Tibial nerve (tissue), 4 donors: Measurements from ENCODE around the gene ABCC4. TPM values are rescaled to one million over a fixed set of nuclear protein-coding genes. Genes with fewer than 3 reads are reported as not detected.
"Not testable (repeated sequence)": the region's sequence is repeated elsewhere in the genome, so short reads cannot be mapped to it uniquely, and the experiment has no call there.

Experiments used
- DNase-seq, 2 donors: peaks; one replicate each; pipeline ENCODE4 v3.0.0-alpha.2; 2019; ENCODE audit warnings: low spot score in 2 of 2
- H3K27ac ChIP-seq, 4 donors: fragments of 200-600 bp; sonication (generic) in 3 of 4; one replicate each; pipeline ENCODE4 v1.5.1; 2017 to 2019; ENCODE audit warnings: mild to moderate bottlenecking in 1 of 4
- H3K27me3 ChIP-seq, 2 donors: fragments of 200-600 bp; sonication (generic) in 1 of 2; one replicate each; pipeline versions ENCODE4 v1.5.1 to v1.6.0; 2017 to 2019
- H3K36me3 ChIP-seq, 3 donors: fragments of 200-600 bp; sonication (generic); one replicate each; pipeline ENCODE4 v1.5.1; 2018 to 2019
- H3K4me1 ChIP-seq, 4 donors: fragments of 200-600 bp; sonication (generic) in 3 of 4; one replicate each; pipeline ENCODE4 v1.5.1; 2017 to 2019
- H3K4me3 ChIP-seq, 4 donors: fragments of 200-600 bp; sonication (generic) in 3 of 4; one replicate each; pipeline ENCODE4 v1.5.1; 2017 to 2019; ENCODE audit warnings: mild to moderate bottlenecking in 1 of 4, moderate library complexity in 1 of 4
- H3K9me3 ChIP-seq, 4 donors: fragments of 200-600 bp; sonication (generic) in 3 of 4; one replicate each; pipeline ENCODE4 v1.5.1; 2017 to 2019
- EP300 ChIP-seq, 2 donors: sonication (generic); formaldehyde crosslinking; IDR thresholded peaks; one replicate each; pipeline ENCODE4 v1.6.1; 2017; ENCODE audit warnings: antibody characterized with exemption in 2 of 2, mild to moderate bottlenecking in 1 of 2
- POLR2A ChIP-seq, 2 donors: fragments of 450-650 bp; IDR thresholded peaks; one replicate each; pipeline ENCODE4 v1.6.1; 2017; ENCODE audit warnings: antibody characterized with exemption in 2 of 2, mild to moderate bottlenecking in 2 of 2, moderate library complexity in 2 of 2
- WGBS, 2 donors: methylation state at CpG; one replicate each; pipeline ENCODE4 v1.1.5; 2018; 5-methylcytosine and 5-hydroxymethylcytosine counted together
- total RNA-seq, 4 donors: library from RNA; depleted of rRNA; stranded (reverse); fragments of >200 nt; gene quantifications; one replicate each; pipeline ENCODE4 v1.1.0, GENCODE V29; 2016
- TF ChIP-seq, protein P1 (sequence below), 5 experiments: fragments of 200-600 bp in 3 of 5; fragments of 450-650 bp in 2 of 5; sonication (generic) in 3 of 5; IDR thresholded peaks; one replicate each; pipeline ENCODE4 v1.5.1; 2016 to 2019; ENCODE audit warnings: antibody characterized with exemption in 5 of 5, mild to moderate bottlenecking in 3 of 5, moderate library complexity in 2 of 5

The ABCC4 gene
- total RNA-seq, 4 donors from 2014 or later, result 5.7 to 20.1 (median 9.3) TPM

DNA sequence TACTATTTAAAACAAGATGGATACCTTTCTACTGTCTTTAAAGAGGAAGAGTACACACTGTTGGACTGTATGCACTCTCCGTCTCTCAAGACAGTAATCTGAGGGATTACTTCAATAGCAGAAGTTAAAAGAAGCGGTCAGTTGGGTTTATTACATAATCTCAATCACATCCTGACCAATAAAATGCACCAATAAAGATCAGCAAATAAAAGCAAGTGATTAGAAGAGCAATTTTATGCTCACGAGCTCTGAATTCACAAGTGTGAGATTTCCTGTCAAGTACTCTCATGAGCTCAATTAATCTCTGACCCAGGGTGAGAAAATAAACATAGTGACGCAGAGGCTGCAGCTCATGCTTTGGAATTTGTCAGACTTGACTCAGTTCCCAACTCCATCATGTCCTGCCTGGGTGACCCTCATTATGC is 12.2 kb downstream of the ABCC4 start:
- DNase-seq, result no peak
- no peak overlapping the region for H3K4me3 ChIP-seq
- H3K27me3 ChIP-seq, result no peaks in the 10 kb centered on the region
- TF ChIP-seq EP300 (IDR thresholded peaks at IDR 0.05) (no peak), POLR2A (IDR thresholded peaks at IDR 0.05) (no peak)
- TF ChIP-seq, protein P1, sequence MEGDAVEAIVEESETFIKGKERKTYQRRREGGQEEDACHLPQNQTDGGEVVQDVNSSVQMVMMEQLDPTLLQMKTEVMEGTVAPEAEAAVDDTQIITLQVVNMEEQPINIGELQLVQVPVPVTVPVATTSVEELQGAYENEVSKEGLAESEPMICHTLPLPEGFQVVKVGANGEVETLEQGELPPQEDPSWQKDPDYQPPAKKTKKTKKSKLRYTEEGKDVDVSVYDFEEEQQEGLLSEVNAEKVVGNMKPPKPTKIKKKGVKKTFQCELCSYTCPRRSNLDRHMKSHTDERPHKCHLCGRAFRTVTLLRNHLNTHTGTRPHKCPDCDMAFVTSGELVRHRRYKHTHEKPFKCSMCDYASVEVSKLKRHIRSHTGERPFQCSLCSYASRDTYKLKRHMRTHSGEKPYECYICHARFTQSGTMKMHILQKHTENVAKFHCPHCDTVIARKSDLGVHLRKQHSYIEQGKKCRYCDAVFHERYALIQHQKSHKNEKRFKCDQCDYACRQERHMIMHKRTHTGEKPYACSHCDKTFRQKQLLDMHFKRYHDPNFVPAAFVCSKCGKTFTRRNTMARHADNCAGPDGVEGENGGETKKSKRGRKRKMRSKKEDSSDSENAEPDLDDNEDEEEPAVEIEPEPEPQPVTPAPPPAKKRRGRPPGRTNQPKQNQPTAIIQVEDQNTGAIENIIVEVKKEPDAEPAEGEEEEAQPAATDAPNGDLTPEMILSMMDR (IDR thresholded peaks at IDR 0.05), result no peak
- no peaks in the 10 kb centered on the region for H3K9me3 ChIP-seq
- no peaks in the 10 kb centered on the region for H3K36me3 ChIP-seq
- H3K4me1 ChIP-seq, result peaks cover 0 to 5% (median 0%) of the 10 kb centered on the region in 4 donors
- 58 to 66% methylated on average over 4 of the region's 4 CpGs for WGBS, 2 donors
- H3K27ac ChIP-seq, result no peak overlapping the region

DNA sequence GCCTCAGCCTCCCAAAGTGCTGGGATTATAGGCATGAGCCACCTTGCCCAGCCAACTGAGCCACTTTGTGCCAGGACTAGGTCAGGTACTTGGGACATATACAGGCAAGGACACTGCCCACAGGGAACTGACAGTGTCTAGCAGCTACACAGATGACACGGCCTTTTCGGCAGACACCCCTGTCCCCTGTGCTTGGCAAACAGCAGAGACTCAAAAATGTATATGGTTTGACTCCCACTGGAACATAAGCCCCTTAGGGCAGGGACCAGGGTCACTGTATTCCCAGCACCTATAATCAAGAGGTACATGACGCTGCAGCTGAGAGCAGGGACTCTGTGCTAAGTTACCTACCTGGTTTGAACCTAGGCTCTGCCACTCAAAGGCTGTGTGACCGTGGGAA is 16.8 kb downstream of the ABCC4 start:
- Histone ChIP-seq H3K27me3 (no peaks in the 10 kb centered on the region), H3K4me1 (peaks cover 0 to 9% (median 0%) of the 10 kb centered on the region in 4 donors), H3K36me3 (no peaks in the 10 kb centered on the region), H3K4me3 (no peak overlapping the region), H3K9me3 (no peaks in the 10 kb centered on the region), H3K27ac (no peak overlapping the region)
- no peak for TF ChIP-seq EP300 (IDR thresholded peaks at IDR 0.05)
- TF ChIP-seq, protein P1 (IDR thresholded peaks at IDR 0.05), result no peak
- no peak for TF ChIP-seq POLR2A (IDR thresholded peaks at IDR 0.05)
- 96 to 98% methylated on average over 3 to 4 of the region's 4 CpGs for WGBS, 2 donors
- no peak for DNase-seq

DNA sequence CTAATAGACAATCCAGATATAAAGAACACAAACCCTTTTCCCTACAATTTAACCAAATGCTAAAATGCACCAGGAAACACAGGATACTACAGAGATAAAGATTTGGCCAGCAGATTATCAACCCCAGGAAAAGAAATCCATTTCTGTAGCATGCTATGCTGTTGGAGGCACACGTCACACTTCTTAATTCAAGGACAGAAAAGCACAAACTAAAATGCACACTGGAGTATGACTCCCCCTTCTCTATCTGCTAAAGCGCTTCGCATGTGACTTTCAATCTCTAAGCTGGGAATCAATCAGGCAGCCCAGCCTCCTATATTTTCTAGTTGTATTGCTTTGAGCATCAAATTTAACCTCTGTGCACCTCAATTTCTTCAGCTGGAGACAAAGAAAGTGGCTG is 22.2 kb downstream of the ABCC4 start:
- WGBS, 2 donors, result 95 to 96% methylated on average over 3 of the region's 3 CpGs
- H3K4me3 ChIP-seq, result no peak overlapping the region
- H3K4me1 ChIP-seq, result peaks cover 0 to 4% (median 0%) of the 10 kb centered on the region in 4 donors
- TF ChIP-seq, protein P1 (IDR thresholded peaks at IDR 0.05), result no peak
- TF ChIP-seq EP300 (IDR thresholded peaks at IDR 0.05), result no peak
- no peak for TF ChIP-seq POLR2A (IDR thresholded peaks at IDR 0.05)
- no peaks in the 10 kb centered on the region for H3K36me3 ChIP-seq
- no peaks in the 10 kb centered on the region for H3K9me3 ChIP-seq
- H3K27me3 ChIP-seq, result no peaks in the 10 kb centered on the region
- DNase-seq, result no peak
- no peak overlapping the region for H3K27ac ChIP-seq

DNA sequence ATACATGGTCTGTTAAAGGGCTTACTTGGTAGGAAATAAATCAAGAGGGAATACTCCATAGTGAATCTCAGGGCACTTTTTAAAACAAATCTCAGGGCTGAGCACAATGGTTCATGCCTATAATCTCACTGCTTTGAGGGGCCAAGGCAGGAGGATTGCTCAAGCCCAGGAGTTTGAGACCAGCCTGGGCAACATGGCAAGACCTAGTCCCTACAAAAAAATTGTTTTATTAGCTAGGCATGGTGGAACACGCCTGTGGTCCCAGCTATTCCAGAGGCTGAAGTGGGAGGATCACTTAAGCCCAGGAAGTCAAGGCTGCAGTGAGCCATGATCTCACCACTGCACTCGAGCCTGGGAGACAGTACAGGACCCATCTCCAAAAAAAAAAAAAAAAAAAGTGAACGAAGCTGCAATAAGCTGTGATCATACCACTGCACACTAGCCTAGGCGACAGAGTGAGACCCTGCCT is 25.2 kb downstream of the ABCC4 start:
- no peak overlapping the region for H3K4me3 ChIP-seq
- H3K9me3 ChIP-seq, result no peaks in the 10 kb centered on the region
- H3K36me3 ChIP-seq, result no peaks in the 10 kb centered on the region
- WGBS, 2 donors, result 85 to 88% methylated on average over 4 of the region's 4 CpGs
- DNase-seq, result no peak
- H3K27ac ChIP-seq, result no peak overlapping the region
- TF ChIP-seq POLR2A (IDR thresholded peaks at IDR 0.05) (no peak), EP300 (IDR thresholded peaks at IDR 0.05) (no peak)
- TF ChIP-seq, protein P1 (IDR thresholded peaks at IDR 0.05), result no peak
- peaks cover 0 to 14% (median 3%) of the 10 kb centered on the region in 4 donors for H3K4me1 ChIP-seq
- H3K27me3 ChIP-seq, result no peaks in the 10 kb centered on the region

DNA sequence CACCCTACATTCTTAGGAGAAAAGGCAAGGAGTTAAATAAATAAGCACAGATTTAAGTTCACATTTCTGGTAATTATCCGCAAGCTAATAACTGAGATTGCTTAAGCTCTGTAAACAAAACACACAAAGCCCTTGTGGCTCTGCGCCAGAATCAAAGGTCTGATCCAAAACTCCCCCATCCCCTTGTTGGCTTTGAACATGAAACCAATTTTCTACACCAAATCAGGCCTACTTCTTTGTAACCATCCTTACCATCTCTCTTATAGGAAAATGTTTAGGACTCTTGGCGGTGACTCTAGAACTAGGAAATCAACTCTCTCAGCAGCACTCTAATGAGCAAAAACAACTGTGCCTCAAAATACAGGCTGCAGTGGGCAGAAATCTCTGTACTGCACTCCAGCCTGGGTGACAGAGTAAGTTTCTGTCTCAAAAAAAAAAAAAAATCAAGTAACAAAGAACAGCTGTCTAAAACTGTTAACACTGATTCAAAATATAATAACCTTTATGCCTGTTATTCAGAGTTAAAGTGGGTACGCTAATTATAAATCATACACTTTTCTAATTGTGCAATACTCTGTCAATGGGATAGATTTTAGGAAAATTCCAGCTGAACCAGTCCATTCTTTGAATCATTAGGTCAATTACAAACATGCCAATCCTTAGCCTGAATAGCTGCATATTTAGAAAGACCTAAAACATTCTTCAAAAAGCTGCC is 25.8 kb downstream of the ABCC4 start:
- no peak for DNase-seq
- peak overlapping the region in 1 of 4 donors; percentile 18 for H3K27ac ChIP-seq
- no peaks in the 10 kb centered on the region for H3K9me3 ChIP-seq
- H3K4me3 ChIP-seq, result no peak overlapping the region
- H3K4me1 ChIP-seq, result peaks cover 0 to 13% (median 3%) of the 10 kb centered on the region in 4 donors
- TF ChIP-seq, protein P1 (IDR thresholded peaks at IDR 0.05), result no peak
- TF ChIP-seq POLR2A (IDR thresholded peaks at IDR 0.05) (no peak), EP300 (IDR thresholded peaks at IDR 0.05) (no peak)
- WGBS, 2 donors, result 56 to 64% methylated on average over 4 of the region's 4 CpGs
- H3K36me3 ChIP-seq, result no peaks in the 10 kb centered on the region
- H3K27me3 ChIP-seq, result no peaks in the 10 kb centered on the region

DNA sequence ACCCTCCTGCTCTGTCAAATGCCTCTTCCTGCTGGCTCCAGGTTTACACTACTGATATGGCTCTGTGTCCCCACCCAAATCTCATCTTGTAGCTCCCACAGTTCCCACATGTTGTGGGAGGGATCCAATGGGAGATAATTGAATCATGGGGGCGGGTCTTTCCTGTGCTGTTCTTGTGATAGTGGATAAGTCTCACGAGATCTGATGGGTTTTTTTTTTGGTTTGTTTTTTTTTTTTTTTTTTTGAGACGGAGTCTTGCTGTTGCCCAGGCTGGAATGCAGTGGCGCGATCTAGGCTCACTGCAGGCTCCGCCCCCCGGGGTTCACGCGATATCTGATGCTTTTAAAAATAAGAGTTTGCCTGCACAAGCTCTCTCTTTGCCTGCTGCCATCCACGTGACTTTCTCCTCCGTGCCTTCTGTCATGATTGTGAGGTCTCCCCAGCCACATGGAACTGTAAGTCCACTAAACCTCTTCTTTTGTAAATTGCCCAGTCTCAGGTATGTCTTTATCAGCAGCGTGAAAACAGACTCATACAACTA is 27.6 kb downstream of the ABCC4 start:
- H3K4me1 ChIP-seq, result peaks cover 0 to 12% (median 3%) of the 10 kb centered on the region in 4 donors

DNA sequence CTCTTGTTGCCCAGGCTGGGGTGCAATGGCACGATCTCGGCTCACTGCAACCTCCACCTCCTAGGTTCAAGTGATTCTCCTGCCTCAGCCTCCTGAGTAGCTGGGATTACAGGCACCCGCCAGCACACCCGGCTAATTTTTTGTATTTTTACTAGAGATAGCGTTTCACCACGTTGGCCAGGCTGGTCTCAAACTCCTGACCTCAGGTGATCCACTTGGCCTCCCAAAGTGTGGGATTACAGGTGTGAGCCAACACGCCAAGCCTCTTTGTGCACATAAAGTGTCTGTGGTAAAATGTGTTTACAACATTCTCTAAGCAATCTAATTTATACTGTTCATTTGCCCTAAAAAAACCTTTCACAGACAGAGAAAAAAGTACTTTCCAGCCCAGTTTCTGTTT is 29.2 kb downstream of the ABCC4 start:
- WGBS, 2 donors, result 82 to 95% methylated on average over 7 of the region's 7 CpGs
- H3K27ac ChIP-seq, result peak overlapping the region in 3 of 4 donors; percentile 15 to 68 (median 62)
- H3K27me3 ChIP-seq, H3K36me3 ChIP-seq, H3K9me3 ChIP-seq, H3K4me3 ChIP-seq, DNase-seq: not testable (repeated sequence)
- H3K4me1 ChIP-seq, result peaks cover 0 to 12% (median 3%) of the 10 kb centered on the region in 4 donors

More for the DNA sequence above, 27.6 kb downstream of the ABCC4 start:
- not testable (repeated sequence) for H3K27ac ChIP-seq, DNase-seq, H3K27me3 ChIP-seq, H3K36me3 ChIP-seq, H3K9me3 ChIP-seq, H3K4me3 ChIP-seq
- 87 to 92% methylated on average over 11 to 12 of the region's 12 CpGs for WGBS, 2 donors
